ENCODE results near the gene DGCR8.

DNA sequence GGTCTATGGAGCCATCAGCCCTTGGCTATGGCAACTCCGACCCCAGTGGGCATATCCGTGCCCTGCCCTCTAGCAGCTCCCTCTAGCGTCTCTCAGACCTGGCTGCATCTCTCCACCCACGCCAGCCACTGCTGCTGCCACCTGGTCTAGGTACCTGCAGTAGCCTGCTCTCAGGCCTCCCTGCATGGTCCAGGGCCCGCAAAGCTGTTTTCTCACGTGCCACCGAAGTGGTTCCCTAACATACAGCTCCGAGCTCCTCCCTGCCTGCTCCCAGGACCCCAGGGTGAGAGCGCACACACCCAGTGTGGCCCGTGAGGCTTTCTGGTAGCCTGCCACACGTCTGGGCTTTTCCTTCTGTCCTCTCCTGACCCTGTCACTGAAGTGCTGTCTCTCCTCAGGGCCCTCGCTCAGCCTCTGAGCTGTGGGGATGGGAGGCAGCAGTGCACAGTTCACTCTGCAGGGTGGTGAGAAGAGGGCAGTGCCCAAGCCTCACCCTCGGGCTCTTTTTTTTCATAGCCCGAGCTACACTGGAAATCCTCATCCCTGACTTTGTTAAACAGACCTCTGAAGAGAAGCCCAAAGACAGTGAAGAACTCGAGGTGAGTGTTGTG is 14.3 kb downstream of the DGCR8 start:
- TF ChIP-seq CTCF (conservative IDR thresholded peaks at IDR 0.05; ENCODE audit: low read depth, low read length) (no peak), MAFK (IDR thresholded peaks at IDR 0.05; ENCODE audit: low read depth, low read length) (no peak), POLR2A (IDR thresholded peaks at IDR 0.05; ENCODE audit: low read depth, low read length) (no peak), SMC3 (IDR thresholded peaks at IDR 0.05; ENCODE audit: low read depth, low read length) (no peak), RCOR1 (IDR thresholded peaks at IDR 0.05; ENCODE audit: insufficient replicate concordance, low read length) (no peak), RFX5 (IDR thresholded peaks at IDR 0.05; ENCODE audit: low read depth, low read length) (no peak), RAD21 (IDR thresholded peaks at IDR 0.05; ENCODE audit: low read length) (no peak), FOS (IDR thresholded peaks at IDR 0.05; ENCODE audit: low read depth, low read length) (no peak), MXI1 (IDR thresholded peaks at IDR 0.05; ENCODE audit: borderline replicate concordance, low read depth, low read length) (no peak), MAZ (IDR thresholded peaks at IDR 0.05; ENCODE audit: borderline replicate concordance, low read depth, low read length) (no peak)
- TF ChIP-seq, protein P1, sequence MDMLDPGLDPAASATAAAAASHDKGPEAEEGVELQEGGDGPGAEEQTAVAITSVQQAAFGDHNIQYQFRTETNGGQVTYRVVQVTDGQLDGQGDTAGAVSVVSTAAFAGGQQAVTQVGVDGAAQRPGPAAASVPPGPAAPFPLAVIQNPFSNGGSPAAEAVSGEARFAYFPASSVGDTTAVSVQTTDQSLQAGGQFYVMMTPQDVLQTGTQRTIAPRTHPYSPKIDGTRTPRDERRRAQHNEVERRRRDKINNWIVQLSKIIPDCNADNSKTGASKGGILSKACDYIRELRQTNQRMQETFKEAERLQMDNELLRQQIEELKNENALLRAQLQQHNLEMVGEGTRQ (IDR thresholded peaks at IDR 0.05; ENCODE audit: low read depth, low read length): no peak
- TF ChIP-seq, protein P2, sequence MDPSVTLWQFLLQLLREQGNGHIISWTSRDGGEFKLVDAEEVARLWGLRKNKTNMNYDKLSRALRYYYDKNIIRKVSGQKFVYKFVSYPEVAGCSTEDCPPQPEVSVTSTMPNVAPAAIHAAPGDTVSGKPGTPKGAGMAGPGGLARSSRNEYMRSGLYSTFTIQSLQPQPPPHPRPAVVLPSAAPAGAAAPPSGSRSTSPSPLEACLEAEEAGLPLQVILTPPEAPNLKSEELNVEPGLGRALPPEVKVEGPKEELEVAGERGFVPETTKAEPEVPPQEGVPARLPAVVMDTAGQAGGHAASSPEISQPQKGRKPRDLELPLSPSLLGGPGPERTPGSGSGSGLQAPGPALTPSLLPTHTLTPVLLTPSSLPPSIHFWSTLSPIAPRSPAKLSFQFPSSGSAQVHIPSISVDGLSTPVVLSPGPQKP (IDR thresholded peaks at IDR 0.05; ENCODE audit: borderline replicate concordance, low read depth, low read length): no peak
